ENCODE data around the gene BRINP2. TPM values are rescaled to one million over a fixed set of nuclear protein-coding genes. Genes with fewer than 3 reads are reported as not detected.

Gene BRINP2
- total RNA-seq, 4 donors from 2014 or later = not detected

DNA sequence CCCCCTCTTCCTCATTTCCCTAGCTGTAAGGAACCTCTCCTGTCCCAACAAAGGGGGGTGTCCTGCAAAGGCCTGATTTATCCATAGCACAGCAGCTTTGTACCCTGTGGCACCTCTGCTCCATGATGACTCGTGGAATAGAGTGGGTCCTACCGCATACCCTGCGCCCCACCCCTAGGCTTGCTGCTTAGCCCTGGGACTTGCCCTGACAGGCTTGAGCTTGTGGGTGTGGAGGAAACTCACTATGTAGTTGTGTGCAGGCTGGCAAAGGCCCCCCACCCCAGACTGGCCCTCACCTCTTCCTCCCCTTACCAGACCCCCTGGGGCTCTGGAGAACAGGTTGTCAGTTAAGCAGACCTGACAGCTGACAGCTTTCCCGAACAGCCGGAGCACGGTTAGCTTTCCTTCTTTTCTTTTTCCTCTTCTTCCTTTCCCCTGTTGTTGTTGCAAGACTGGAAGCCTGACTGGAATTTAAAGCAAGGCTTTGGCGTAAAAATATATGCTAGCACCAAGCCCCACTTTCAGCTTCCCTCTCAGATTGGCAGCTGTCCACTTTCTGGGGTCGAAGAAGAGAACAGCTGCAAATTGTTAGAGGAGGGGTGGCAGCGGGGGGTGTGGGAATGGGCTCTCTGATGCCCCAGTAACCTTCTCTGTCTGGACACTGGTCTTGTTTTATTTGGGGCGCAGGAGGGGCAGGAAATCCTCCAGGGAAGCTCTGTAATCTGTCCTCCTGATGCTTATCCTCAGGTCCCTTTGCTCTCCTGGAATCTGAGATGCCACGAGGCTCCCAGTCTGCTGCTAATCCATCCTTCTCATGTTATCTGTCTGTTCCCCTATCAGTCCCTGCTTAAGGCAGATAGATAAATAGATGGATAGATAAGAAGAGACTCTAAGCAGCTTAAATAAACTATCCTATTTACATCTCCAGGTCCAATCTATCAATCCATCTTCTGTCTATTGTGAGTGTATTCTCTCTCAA is 134.6 kb downstream of the BRINP2 start:
- Histone ChIP-seq H3K9me3 (no peaks in the 10 kb centered on the region), H3K36me3 (no peaks in the 10 kb centered on the region), H3K4me3 (no peak overlapping the region), H3K27ac (no peak overlapping the region), H3K4me1 (peaks cover 0 to 24% (median 0%) of the 10 kb centered on the region in 3 donors), H3K27me3 (no peaks in the 10 kb centered on the region)
- TF ChIP-seq, protein P1, sequence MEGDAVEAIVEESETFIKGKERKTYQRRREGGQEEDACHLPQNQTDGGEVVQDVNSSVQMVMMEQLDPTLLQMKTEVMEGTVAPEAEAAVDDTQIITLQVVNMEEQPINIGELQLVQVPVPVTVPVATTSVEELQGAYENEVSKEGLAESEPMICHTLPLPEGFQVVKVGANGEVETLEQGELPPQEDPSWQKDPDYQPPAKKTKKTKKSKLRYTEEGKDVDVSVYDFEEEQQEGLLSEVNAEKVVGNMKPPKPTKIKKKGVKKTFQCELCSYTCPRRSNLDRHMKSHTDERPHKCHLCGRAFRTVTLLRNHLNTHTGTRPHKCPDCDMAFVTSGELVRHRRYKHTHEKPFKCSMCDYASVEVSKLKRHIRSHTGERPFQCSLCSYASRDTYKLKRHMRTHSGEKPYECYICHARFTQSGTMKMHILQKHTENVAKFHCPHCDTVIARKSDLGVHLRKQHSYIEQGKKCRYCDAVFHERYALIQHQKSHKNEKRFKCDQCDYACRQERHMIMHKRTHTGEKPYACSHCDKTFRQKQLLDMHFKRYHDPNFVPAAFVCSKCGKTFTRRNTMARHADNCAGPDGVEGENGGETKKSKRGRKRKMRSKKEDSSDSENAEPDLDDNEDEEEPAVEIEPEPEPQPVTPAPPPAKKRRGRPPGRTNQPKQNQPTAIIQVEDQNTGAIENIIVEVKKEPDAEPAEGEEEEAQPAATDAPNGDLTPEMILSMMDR (IDR thresholded peaks at IDR 0.05) = no peak
- no peak for TF ChIP-seq POLR2A (IDR thresholded peaks at IDR 0.05)
- intact Hi-C loops (cut with DNase I) = no loop called here
- 24 to 44% methylated on average over 6 to 10 of the region's 11 CpGs for WGBS, 2 donors
- no peak for DNase-seq

DNA sequence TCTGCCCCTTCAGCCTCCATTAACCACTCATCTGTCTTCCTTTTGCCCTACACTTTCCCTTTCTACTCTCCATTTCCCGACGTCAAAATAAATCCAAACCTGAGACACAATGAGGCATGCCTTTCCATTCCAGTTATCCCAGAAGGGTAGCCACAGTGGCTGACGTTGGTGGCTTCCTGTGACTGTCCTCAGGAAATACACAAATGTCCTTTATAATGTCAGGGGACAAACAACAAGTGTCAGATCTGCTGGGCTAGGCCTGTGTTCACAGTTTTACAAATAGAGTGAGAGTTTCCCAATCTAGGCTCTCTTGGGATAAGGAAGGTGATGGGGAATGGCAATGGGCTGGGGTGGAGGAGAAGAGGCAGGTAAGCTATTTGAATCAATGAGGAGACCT is 135.3 kb downstream of the BRINP2 start:
- H3K4me1 ChIP-seq = peaks cover 0 to 24% (median 0%) of the 10 kb centered on the region in 3 donors
- H3K36me3 ChIP-seq = no peaks in the 10 kb centered on the region
- H3K27ac ChIP-seq = no peak overlapping the region
- no peak for DNase-seq
- no peaks in the 10 kb centered on the region for H3K9me3 ChIP-seq
- no peak for TF ChIP-seq POLR2A (IDR thresholded peaks at IDR 0.05)
- TF ChIP-seq, protein P1 (IDR thresholded peaks at IDR 0.05) = no peak
- WGBS, 2 donors = 42 to 44% methylated on average over 3 of the region's 3 CpGs
- no peak overlapping the region for H3K4me3 ChIP-seq
- H3K27me3 ChIP-seq = no peaks in the 10 kb centered on the region
- intact Hi-C loops (cut with DNase I) = no loop called here

DNA sequence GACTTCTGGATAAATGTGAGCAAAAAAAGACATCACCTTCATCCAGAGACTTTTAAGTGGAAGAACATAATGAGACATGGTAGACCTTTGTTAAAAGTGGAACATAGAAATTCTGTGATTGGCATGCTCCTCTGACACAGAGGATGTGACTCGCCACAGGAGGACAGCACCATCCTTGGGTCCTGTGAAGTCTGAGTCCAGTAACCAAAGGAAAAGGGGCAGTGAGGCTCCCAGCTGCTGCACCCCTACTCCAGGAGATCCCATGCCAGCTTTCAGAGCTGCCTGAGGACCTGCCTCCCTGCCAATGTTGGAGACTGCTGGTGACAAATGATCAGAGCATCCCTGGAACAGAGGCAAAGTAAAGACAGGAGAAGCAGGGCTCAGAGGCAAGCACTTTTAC is 136.2 kb downstream of the BRINP2 start:
- 91% methylated on average over 1 of the region's 1 CpG; no CpG with 5 or more reads in 1 of the 2 donors for WGBS, 2 donors
- Histone ChIP-seq H3K36me3 (no peaks in the 10 kb centered on the region), H3K4me3 (no peak overlapping the region), H3K27me3 (peaks cover 0 to 5% (median 0%) of the 10 kb centered on the region in 4 donors), H3K27ac (no peak overlapping the region), H3K9me3 (no peaks in the 10 kb centered on the region), H3K4me1 (peaks cover 0 to 24% (median 0%) of the 10 kb centered on the region in 3 donors)
- no peak for TF ChIP-seq POLR2A (IDR thresholded peaks at IDR 0.05)
- TF ChIP-seq, protein P1 (IDR thresholded peaks at IDR 0.05) = no peak
- DNase-seq = no peak
- intact Hi-C loops (cut with DNase I) = no loop called here

DNA sequence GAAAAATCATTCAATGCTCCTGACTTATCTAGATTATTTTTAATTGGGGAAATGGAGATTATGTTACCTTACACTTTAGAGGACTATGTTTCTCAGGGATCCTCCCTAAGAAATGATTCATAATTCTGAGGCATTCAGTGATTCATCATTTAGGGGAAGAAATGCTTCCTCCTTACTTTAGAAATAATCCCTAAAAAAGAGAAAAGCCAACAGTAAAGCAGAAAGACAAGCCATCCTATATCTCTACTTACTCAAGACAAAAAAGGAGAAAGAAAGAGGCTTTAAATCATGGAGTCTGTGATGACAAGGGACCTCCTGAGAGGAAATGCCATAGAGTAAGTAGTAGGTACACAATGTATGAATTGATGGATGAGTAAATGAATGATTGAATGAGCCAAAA is 137.0 kb downstream of the BRINP2 start:
- TF ChIP-seq, protein P1 (IDR thresholded peaks at IDR 0.05) = no peak
- peaks cover 0 to 7% (median 0%) of the 10 kb centered on the region in 4 donors for H3K27me3 ChIP-seq
- intact Hi-C loops (cut with DNase I) = no loop called here
- H3K4me3 ChIP-seq = no peak overlapping the region
- DNase-seq = no peak
- no peaks in the 10 kb centered on the region for H3K36me3 ChIP-seq
- peaks cover 0 to 19% (median 0%) of the 10 kb centered on the region in 3 donors for H3K4me1 ChIP-seq
- H3K27ac ChIP-seq = peak overlapping the region in 1 of 4 donors; percentile 21
- H3K9me3 ChIP-seq = no peaks in the 10 kb centered on the region

DNA sequence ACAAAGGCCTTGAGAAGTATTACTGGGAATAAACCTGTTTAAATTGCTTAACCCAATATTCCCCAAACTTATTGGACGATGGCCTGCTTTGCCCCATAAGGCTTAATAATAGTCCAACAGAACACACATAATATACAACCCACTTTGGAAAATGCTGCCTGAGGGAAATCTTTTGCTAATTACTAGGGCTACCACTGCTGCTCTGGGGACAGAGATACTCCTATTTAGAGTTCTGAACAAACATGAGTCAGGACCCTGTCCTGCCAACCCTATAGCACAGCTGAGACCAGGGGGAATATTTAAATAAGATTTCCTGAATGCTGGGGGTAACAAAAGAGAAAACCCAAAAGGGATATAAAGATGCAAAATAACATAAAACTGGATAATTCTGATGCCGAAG is 139.1 kb downstream of the BRINP2 start:
- no peak overlapping the region for H3K27ac ChIP-seq
- H3K4me3 ChIP-seq = no peak overlapping the region
- no peaks in the 10 kb centered on the region for H3K36me3 ChIP-seq
- peaks cover 0 to 16% (median 0%) of the 10 kb centered on the region in 3 donors for H3K4me1 ChIP-seq
- WGBS, 2 donors = 42 to 47% methylated on average over 2 of the region's 2 CpGs
- TF ChIP-seq, protein P1 (IDR thresholded peaks at IDR 0.05) = no peak
- no peak for TF ChIP-seq POLR2A (IDR thresholded peaks at IDR 0.05)
- H3K9me3 ChIP-seq = no peaks in the 10 kb centered on the region
- H3K27me3 ChIP-seq = peaks cover 0 to 7% (median 0%) of the 10 kb centered on the region in 4 donors
- intact Hi-C loops (cut with DNase I) = no loop called here
- DNase-seq = no peak

Data from esophagus squamous epithelium (tissue), 5 donors.